HG02885 (cell line): Measurements from ENCODE around the gene KLRB1.
"Not testable (repeated sequence)": the region's sequence is repeated elsewhere in the genome, so short reads cannot be mapped to it uniquely, and the experiment has no call there.

Source experiments
- ATAC-seq: cut with Tn5 transposase; IDR thresholded peaks from one replicate; pipeline ENCODE4 v1.9.1; 2021; ENCODE audit warnings: mild to moderate bottlenecking; ENCODE audit not compliant: unreplicated experiment, poor library complexity

The KLRB1 gene

GRCh38 chr12:9626291-9626690 lies 18.6 kb upstream of the KLRB1 start:
- no peak for ATAC-seq

- ATAC-seq = no peak
These were observed 17.3 kb upstream of the KLRB1 start for GRCh38 chr12:9625019-9625418.

GRCh38 chr12:9619411-9620179 lies 11.9 kb upstream of the KLRB1 start:
- no peak for ATAC-seq

GRCh38 chr12:9618906-9619305 lies 11.2 kb upstream of the KLRB1 start:
- not testable (repeated sequence) for ATAC-seq

- no peak for ATAC-seq
These were observed 9.4 kb upstream of the KLRB1 start for GRCh38 chr12:9617124-9617523.

GRCh38 chr12:9615420-9616136 lies 7.9 kb upstream of the KLRB1 start:
- no peak for ATAC-seq

GRCh38 chr12:9610606-9611005 lies 2.9 kb upstream of the KLRB1 start:
- ATAC-seq = not testable (repeated sequence)

GRCh38 chr12:9606736-9607372 lies 862 bp downstream of the KLRB1 start:
- no peak for ATAC-seq

- ATAC-seq = no peak
These were observed 1.5 kb downstream of the KLRB1 start for GRCh38 chr12:9606247-9606646.

GRCh38 chr12:9605483-9605882 lies 2.2 kb downstream of the KLRB1 start:
- ATAC-seq = no peak

GRCh38 chr12:9604287-9604686 lies 3.4 kb downstream of the KLRB1 start:
- no peak for ATAC-seq

GRCh38 chr12:9600426-9600825 lies 7.3 kb downstream of the KLRB1 start:
- ATAC-seq = not testable (repeated sequence)

- ATAC-seq = no peak
These were observed 9.4 kb downstream of the KLRB1 start for GRCh38 chr12:9598363-9598762.

GRCh38 chr12:9597365-9597764 lies 10.4 kb downstream of the KLRB1 start:
- ATAC-seq = no peak

GRCh38 chr12:9590441-9590840 lies 17.3 kb downstream of the KLRB1 start:
- ATAC-seq = no peak

GRCh38 chr12:9588749-9589148 lies 19.0 kb downstream of the KLRB1 start:
- ATAC-seq = no peak

- ATAC-seq = no peak
These were observed 19.6 kb downstream of the KLRB1 start for GRCh38 chr12:9587987-9588600.

GRCh38 chr12:9577729-9578128 lies 30.0 kb downstream of the KLRB1 start:
- ATAC-seq = not testable (repeated sequence)

- not testable (repeated sequence) for ATAC-seq
These were observed 40.6 kb downstream of the KLRB1 start for GRCh38 chr12:9567151-9567550.

GRCh38 chr12:9566113-9566512 lies 41.6 kb downstream of the KLRB1 start:
- ATAC-seq = not testable (repeated sequence)

GRCh38 chr12:9564418-9564817 lies 43.3 kb downstream of the KLRB1 start:
- not testable (repeated sequence) for ATAC-seq
